Testis (tissue), 3 donors: Measurements from ENCODE around the gene PPEF1. TPM values are rescaled to one million over a fixed set of nuclear protein-coding genes. Genes with fewer than 3 reads are reported as not detected.

ENCODE experiments used
- DNase-seq: peaks from one replicate; pipeline ENCODE4 v3.0.0-alpha.2; 2019
- H3K27ac ChIP-seq, 2 donors: fragments of 200-600 bp; sonication (generic); one replicate each; pipeline ENCODE4 v1.5.1; 2019
- H3K27me3 ChIP-seq: fragments of 200-600 bp; sonication (generic); one replicate; pipeline ENCODE4 v1.5.1; 2019
- H3K36me3 ChIP-seq: fragments of 200-600 bp; sonication (generic); one replicate; pipeline ENCODE4 v1.5.1; 2017; ENCODE audit warnings: low read depth; ENCODE audit errors: missing control alignments
- H3K4me1 ChIP-seq: fragments of 200-600 bp; sonication (generic); one replicate; pipeline ENCODE4 v1.5.1; 2019
- H3K4me3 ChIP-seq, 2 donors: fragments of 200-600 bp; sonication (generic); one replicate each; pipeline ENCODE4 v1.5.1; 2017 to 2019
- H3K9me3 ChIP-seq: fragments of 200-600 bp; sonication (generic); one replicate; pipeline ENCODE4 v1.5.1; 2017
- POLR2A ChIP-seq: fragments of 450-650 bp; IDR thresholded peaks from one replicate; pipeline ENCODE4 v1.6.1; 2017; ENCODE audit warnings: antibody characterized with exemption, mild to moderate bottlenecking, moderate library complexity
- WGBS, 2 donors: methylation state at CpG; one replicate each; pipeline ENCODE4 v1.1.5; 2018; 5-methylcytosine and 5-hydroxymethylcytosine counted together
- intact Hi-C: fragments of 100-400 bp; cut with DNase I; formaldehyde crosslinking; loops from one replicate; pipeline ENCODE4 v1.15.1; 2023; ENCODE audit warnings: low total_unique reads
- polyA plus RNA-seq: library from polyadenylated mRNA; stranded (reverse); fragments of 350-450 nt; fragmentation: Illumina TruSeq; extraction: RNeasy Lipid Tissue Mini Kit (QIAGEN cat#74804); gene quantifications from one replicate; pipeline ENCODE4 v1.2.3, GENCODE V29; 2014; ENCODE audit warnings: low read depth, low replicate concordance; ENCODE audit not compliant: insufficient read depth
- total RNA-seq, 2 donors: library from RNA; depleted of rRNA; stranded (reverse); fragments of >200 nt; gene quantifications; one replicate each; pipeline ENCODE4 v1.2.3, GENCODE V29; 2016
- TF ChIP-seq, protein P1 (sequence below), 3 experiments: fragments of 450-650 bp in 2 of 3; fragments of 200-600 bp in 1 of 3; sonication (generic) in 1 of 3; IDR thresholded peaks; one replicate each; pipeline ENCODE4 v1.5.1; 2016 to 2019; ENCODE audit warnings: antibody characterized with exemption in 3 of 3, mild to moderate bottlenecking in 2 of 3, moderate library complexity in 1 of 3

The PPEF1 gene
- total and polyA plus RNA-seq, 3 donors from 2014 or later, result 11.6 to 29.3 (median 24.6) TPM

DNA sequence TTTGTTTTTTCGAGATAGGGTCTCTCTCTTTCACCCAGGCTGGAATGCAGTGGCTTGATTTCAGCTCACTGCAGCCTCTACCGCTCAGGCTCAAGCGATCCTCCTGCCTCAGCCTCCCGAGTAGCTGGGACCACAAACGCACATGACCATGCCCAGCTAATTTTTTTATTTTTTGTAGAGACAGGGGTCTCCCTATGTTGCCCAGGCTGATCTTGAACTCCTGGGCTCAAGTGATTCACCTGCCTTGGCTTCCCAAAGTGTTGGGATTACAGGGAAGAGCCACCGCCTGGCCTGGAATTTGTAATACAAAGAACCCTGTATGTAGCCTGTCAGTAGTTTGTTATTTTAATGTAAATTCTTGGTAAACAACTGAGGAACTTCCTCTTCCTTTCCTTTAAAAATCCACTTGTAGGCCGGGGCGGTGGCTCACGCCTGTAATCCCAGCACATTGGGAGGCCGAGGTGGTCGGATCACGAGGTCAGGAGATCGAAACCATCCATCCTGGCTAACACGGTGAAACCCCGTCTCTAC is 157.0 kb downstream of the PPEF1 start:
- no peak overlapping the region for H3K27ac ChIP-seq
- H3K36me3 ChIP-seq, result no peaks in the 10 kb centered on the region
- no peaks in the 10 kb centered on the region for H3K9me3 ChIP-seq
- intact Hi-C loops, result no loop called here
- WGBS, 2 donors, result 91 to 92% methylated on average over 12 to 13 of the region's 15 CpGs
- TF ChIP-seq, protein P1, sequence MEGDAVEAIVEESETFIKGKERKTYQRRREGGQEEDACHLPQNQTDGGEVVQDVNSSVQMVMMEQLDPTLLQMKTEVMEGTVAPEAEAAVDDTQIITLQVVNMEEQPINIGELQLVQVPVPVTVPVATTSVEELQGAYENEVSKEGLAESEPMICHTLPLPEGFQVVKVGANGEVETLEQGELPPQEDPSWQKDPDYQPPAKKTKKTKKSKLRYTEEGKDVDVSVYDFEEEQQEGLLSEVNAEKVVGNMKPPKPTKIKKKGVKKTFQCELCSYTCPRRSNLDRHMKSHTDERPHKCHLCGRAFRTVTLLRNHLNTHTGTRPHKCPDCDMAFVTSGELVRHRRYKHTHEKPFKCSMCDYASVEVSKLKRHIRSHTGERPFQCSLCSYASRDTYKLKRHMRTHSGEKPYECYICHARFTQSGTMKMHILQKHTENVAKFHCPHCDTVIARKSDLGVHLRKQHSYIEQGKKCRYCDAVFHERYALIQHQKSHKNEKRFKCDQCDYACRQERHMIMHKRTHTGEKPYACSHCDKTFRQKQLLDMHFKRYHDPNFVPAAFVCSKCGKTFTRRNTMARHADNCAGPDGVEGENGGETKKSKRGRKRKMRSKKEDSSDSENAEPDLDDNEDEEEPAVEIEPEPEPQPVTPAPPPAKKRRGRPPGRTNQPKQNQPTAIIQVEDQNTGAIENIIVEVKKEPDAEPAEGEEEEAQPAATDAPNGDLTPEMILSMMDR (IDR thresholded peaks at IDR 0.05), result no peak
- TF ChIP-seq POLR2A, result no peak
- H3K4me1 ChIP-seq, result no peaks in the 10 kb centered on the region
- H3K27me3 ChIP-seq, result no peaks in the 10 kb centered on the region
- H3K4me3 ChIP-seq, result no peak overlapping the region
- DNase-seq, result no peak

- no peaks in the 10 kb centered on the region for H3K27me3 ChIP-seq
- H3K9me3 ChIP-seq, result no peaks in the 10 kb centered on the region
- DNase-seq, result peak; percentile 30
- no peak overlapping the region for H3K27ac ChIP-seq
- no peak for TF ChIP-seq POLR2A
- TF ChIP-seq, protein P1 (IDR thresholded peaks at IDR 0.05), result no peak
- H3K4me1 ChIP-seq, result no peaks in the 10 kb centered on the region
- 37 to 41% methylated on average over 7 to 10 of the region's 10 CpGs for WGBS, 2 donors
- no peaks in the 10 kb centered on the region for H3K36me3 ChIP-seq
- no peak overlapping the region for H3K4me3 ChIP-seq
- intact Hi-C loops, result no loop called here
Observed at GRCh38 chrX:18871161-18871890, 163.9 kb downstream of the PPEF1 start.

GRCh38 chrX:18871970-18872369 is 164.5 kb downstream of the PPEF1 start:
- no peaks in the 10 kb centered on the region for H3K4me1 ChIP-seq
- WGBS, 2 donors, result 24% methylated on average over 4 of the region's 12 CpGs; no CpG with 5 or more reads in 1 of the 2 donors
- no peak overlapping the region for H3K4me3 ChIP-seq
- no peaks in the 10 kb centered on the region for H3K27me3 ChIP-seq
- no peak for DNase-seq
- intact Hi-C loops, result no loop called here
- no peaks in the 10 kb centered on the region for H3K9me3 ChIP-seq
- TF ChIP-seq, protein P1 (IDR thresholded peaks at IDR 0.05), result no peak
- TF ChIP-seq POLR2A, result no peak
- no peaks in the 10 kb centered on the region for H3K36me3 ChIP-seq
- no peak overlapping the region for H3K27ac ChIP-seq

DNA sequence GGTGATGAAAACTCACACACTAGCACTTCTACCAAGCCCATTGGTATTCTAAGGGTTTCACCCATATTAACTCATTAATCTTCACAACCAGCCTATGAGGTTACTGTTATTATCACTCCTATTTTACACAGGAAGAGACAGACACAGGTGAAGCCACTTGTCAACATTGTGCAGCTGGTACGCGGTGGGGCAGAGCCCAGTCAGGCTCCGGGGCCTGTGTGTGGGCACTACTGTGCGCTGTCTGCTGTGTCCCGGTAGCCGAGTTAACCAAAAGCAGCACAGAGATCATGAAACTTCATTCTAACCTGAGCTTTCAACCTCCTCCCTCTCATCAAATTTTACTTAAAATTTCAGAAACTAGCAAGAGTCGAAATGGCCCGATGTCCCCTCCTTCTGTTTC is 165.2 kb downstream of the PPEF1 start:
- no peak overlapping the region for H3K4me3 ChIP-seq
- 80 to 97% methylated on average over 5 to 8 of the region's 8 CpGs for WGBS, 2 donors
- H3K27ac ChIP-seq, result no peak overlapping the region
- TF ChIP-seq, protein P1 (IDR thresholded peaks at IDR 0.05), result no peak
- no peak for TF ChIP-seq POLR2A
- no peaks in the 10 kb centered on the region for H3K4me1 ChIP-seq
- no peak for DNase-seq
- H3K9me3 ChIP-seq, result no peaks in the 10 kb centered on the region
- intact Hi-C loops, result no loop called here
- H3K36me3 ChIP-seq, result no peaks in the 10 kb centered on the region
- no peaks in the 10 kb centered on the region for H3K27me3 ChIP-seq
